ENCODE results near the gene MLC1. TPM values are rescaled to one million over a fixed set of nuclear protein-coding genes. Genes with fewer than 3 reads are reported as not detected.
"Not testable (repeated sequence)": the region's sequence is repeated elsewhere in the genome, so short reads cannot be mapped to it uniquely, and the experiment has no call there.

Gene MLC1
- total RNA-seq, 1 donor from 2014 or later: not detected

- no peak for DNase-seq (ENCODE audit: low read depth in 2 of 2)
Measured at GRCh38 chr22:50104141-50104544, 18.9 kb upstream of the MLC1 start.

DNA sequence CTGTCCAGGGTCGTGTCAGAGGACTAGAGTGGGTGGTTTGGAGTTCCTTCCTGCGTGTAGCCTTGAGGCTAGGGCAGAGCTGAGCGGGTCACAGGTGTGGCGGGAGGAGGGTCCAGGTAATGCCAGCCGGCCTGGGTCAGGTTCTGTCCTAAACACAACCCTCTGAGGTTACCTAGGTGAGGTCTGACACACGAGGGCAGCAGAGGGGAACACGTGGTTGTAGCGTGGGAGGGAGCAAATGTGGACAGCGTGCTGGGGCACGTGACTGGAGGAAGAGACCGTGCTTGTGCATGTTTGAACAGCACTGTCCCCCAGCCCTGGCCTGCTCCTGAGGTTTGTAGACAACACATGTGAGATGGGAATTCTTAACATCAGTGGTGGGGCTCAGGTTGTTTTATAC is 17.7 kb upstream of the MLC1 start:
- no peak for DNase-seq (ENCODE audit: low read depth in 2 of 2)

- no peak for DNase-seq (ENCODE audit: low read depth in 2 of 2)
Measured at GRCh38 chr22:50101870-50102565, 16.8 kb upstream of the MLC1 start.

DNA sequence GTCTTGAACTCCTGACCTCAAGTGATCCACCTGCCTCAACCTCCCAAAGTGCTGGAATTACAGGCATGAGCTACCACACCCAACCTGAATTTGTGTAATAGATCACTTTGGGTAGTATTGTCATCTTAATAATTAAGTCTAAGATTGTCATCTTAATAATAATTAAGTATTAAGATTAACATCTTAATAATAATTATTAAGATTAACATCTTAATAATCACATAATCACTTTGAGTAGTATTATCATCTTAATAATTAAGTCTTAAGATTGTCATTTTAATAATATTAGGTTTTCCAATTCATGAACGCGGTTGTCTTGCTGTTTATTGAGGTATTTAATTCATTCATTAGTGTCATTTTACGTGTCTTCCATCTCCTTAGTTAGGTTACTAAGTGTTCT is 12.8 kb upstream of the MLC1 start:
- DNase-seq (ENCODE audit: low read depth in 2 of 2): no peak

GRCh38 chr22:50092342-50092741 is 7.1 kb upstream of the MLC1 start:
- no peak for DNase-seq (ENCODE audit: low read depth in 2 of 2)

DNA sequence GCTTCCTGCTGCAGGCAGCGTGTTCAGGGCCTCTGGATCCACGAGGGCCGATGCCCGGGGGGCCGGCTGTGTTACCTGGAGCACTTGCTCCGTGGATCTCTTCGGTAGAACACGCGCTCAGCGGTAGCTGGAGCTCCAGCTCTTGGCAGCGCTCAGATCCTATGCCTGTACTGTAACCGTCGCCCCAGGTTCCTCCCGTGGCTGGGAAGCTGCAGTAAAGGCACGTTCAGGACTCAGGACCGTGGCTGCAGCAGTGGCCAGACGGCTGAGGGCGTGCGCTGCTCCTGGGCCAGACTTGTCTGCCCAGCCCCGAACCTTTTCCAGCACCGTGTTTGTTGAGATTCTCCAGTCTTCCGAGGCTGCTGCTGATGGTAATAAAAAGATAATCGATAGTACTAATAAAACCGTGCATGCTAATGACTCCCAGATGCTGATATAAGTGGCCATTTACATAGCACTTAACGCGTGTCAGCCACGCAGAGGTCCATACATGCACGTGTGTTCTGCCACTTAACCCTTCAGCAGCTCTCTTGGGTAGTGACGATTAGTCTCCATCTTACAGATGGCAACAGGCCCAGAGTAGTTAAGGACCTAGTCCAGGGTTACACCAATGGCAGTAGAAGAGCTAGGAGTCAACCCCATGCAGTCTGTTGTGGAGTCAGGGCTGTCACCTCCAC is 6.0 kb upstream of the MLC1 start:
- no peak for DNase-seq (ENCODE audit: low read depth in 2 of 2)

GRCh38 chr22:50090412-50090714 is 5.1 kb upstream of the MLC1 start:
- no peak for DNase-seq (ENCODE audit: low read depth in 2 of 2)

GRCh38 chr22:50089682-50090411 is 4.6 kb upstream of the MLC1 start, which contains the start of gene MOV10L1:
TSS of gene MOV10L1 (plus strand) at chr22:50090006. CDS start at chr22:50090089, 83 bp downstream.
- peak in 1 of 2 donors; percentile 42 for DNase-seq (ENCODE audit: low read depth in 2 of 2)

GRCh38 chr22:50089231-50089630 is 4.0 kb upstream of the MLC1 start:
- DNase-seq (ENCODE audit: low read depth in 2 of 2): no peak

DNA sequence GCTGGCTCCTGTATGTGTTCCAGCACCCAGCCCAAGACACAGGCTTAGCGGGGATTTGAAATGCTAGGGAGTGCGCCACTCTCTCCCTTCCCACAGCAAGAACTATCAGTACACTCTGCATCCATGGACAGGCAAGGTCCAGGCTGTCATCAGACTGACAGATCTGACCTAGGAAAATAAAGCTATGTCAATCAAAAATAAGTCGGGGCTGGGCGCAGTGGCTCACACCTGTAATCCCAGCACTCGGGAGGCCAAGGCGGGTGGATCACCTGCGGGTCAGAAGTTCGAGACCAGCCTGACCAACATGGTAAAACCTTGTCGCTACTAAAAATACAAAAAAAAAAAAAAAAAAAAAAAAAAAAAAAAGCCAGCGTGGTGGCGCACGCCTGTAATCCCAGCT is 2.9 kb upstream of the MLC1 start:
- DNase-seq (ENCODE audit: low read depth in 2 of 2): no peak

- DNase-seq (ENCODE audit: low read depth in 2 of 2): no peak
Measured at GRCh38 chr22:50087646-50088045, 2.4 kb upstream of the MLC1 start.

- DNase-seq (ENCODE audit: low read depth in 2 of 2): not testable (repeated sequence)
Measured at GRCh38 chr22:50086975-50087374, 1.7 kb upstream of the MLC1 start.

DNA sequence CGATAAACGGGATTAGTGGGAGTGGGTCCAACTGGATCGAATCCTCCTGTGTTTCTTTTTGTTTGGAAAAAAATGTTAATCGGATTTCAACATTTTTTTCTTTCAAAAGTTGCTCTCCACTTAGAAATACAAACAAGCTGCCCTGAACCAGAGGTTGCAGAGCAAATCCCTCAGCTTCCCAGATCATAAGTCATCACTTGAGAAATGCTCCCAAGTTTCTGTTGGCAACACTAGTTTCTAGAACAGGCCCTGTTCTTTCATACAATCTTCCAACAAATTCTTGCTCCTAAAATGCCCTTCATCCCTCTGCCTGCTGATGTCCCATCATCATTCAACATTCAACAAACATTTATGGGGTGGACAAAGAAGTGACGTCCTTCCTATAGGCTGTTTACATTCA is 1.3 kb upstream of the MLC1 start:
- no peak for DNase-seq (ENCODE audit: low read depth in 2 of 2)

- DNase-seq (ENCODE audit: low read depth in 2 of 2): no peak
Measured at GRCh38 chr22:50084614-50085021, 608 bp downstream of the MLC1 start.

GRCh38 chr22:50084080-50084477 is 1.1 kb downstream of the MLC1 start:
- DNase-seq (ENCODE audit: low read depth in 2 of 2): no peak

DNA sequence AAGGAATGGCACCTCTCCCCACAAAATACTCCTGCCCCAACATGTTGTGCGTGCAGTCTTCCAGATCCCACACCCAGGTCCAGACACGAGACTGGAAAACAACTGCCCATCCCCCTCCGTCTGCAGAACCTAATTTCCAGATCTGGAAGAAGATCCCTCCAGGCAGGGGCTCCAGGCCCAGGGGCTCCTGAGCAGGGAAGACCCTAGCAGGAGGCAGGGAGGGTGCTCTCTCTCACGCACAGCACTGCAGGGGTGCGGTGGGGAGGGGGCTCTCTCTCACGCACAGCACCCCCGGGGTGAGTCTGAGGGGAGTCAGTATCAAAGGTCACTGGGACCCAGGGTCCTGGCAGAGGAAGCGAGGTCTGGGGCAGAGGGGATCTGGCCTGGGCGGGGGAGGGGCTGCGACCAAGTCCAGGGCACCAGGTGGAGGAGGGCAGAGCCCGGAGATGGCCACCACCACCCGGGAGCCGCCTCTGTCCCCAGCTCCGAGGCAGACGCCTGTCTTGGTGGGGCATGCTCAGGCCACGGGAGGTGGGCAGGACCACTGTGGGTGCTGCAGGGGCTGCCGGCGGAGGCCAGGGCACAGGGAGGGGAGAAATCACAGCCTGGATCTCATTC is 1.7 kb downstream of the MLC1 start:
- no peak for DNase-seq (ENCODE audit: low read depth in 2 of 2)

DNA sequence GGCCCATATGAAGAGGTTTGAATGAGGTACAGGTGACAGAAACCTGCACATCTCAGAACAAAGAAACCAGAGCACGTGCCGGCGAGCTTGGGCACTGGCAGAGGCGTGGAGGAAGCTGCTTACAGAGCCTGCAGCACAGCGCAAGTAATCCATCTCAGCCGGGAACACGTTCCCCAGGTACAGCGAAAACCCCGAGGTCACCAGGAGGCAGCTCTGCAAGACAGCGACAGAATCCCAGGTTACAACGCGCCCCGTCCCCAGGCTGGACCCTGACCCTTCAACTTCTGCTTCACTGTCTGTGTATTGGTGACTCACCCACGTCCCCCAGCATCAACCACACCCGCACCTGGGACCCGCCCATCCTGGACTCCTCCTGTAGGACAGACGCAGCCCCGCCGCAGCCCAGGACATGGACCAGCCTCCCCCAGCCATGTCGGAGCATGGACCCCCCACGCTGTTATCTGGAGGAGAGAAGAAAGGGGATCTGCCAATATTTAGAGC is 2.2 kb downstream of the MLC1 start:
- DNase-seq (ENCODE audit: low read depth in 2 of 2): no peak

GRCh38 chr22:50082197-50082715 is 3.0 kb downstream of the MLC1 start:
- no peak for DNase-seq (ENCODE audit: low read depth in 2 of 2)

DNA sequence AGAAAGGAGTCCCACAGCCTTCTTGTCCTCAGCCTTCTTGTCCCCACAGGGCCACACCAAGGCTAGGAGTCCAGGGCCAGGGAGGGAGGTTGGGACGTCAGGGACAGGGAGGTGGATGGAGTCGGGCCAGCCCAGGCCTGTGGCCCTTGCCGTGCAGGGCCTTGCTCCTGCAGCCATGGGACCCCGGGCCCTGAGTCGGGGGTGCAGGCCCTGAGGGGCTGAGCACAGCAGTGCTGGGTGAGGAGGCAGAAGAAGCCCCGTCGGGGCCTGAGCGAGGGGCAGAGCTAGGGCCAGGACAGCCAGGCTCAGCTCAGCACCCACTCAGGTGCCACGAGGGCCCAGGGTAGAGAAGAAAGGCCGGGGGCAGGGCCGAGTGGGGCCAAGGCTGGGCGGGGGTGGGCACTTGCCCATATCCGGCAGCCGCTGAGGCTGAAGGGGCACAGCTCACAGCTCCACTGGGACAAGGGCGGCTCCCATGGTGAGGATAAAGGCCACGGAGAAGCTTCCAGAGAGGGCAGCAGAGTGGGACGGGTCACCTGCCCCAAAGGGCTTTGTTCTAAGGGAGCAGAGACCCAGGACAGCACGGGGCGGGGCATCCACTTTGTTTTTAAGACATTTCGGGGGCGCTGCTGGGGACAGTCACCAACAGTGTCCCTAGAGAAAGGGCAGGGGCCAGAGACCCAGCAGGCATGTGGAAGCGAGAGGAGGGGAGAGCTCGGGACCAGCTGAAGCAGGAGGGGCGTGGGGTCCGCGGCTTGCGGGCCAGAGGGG is 3.6 kb downstream of the MLC1 start:
- no peak for DNase-seq (ENCODE audit: low read depth in 2 of 2)

DNA sequence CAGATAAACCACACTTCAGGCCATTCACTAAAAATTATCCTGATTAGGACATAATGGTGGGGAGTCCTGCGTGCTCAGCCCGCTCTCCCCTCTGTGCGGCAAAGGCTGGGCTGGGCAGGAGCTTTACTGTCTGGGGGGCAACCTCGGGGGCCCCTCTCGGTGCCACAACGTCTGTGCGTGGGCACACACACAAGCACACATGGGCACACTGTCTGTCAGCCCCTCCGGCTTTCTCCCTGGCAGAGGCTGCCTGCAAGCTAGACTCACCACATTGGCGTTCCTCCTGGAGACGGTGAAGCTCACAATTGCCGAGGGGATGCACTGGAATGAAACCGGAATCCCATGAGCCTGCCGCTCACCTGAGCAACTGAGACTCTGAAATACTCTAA is 5.2 kb downstream of the MLC1 start:
- no peak for DNase-seq (ENCODE audit: low read depth in 2 of 2)

- DNase-seq (ENCODE audit: low read depth in 2 of 2): no peak
Measured at GRCh38 chr22:50078761-50079160, 6.5 kb downstream of the MLC1 start.

Data from dermis microvascular lymphatic vessel endothelial cell (primary cell).